ENCODE measurements around the gene RANBP9.

The RANBP9 gene

DNA sequence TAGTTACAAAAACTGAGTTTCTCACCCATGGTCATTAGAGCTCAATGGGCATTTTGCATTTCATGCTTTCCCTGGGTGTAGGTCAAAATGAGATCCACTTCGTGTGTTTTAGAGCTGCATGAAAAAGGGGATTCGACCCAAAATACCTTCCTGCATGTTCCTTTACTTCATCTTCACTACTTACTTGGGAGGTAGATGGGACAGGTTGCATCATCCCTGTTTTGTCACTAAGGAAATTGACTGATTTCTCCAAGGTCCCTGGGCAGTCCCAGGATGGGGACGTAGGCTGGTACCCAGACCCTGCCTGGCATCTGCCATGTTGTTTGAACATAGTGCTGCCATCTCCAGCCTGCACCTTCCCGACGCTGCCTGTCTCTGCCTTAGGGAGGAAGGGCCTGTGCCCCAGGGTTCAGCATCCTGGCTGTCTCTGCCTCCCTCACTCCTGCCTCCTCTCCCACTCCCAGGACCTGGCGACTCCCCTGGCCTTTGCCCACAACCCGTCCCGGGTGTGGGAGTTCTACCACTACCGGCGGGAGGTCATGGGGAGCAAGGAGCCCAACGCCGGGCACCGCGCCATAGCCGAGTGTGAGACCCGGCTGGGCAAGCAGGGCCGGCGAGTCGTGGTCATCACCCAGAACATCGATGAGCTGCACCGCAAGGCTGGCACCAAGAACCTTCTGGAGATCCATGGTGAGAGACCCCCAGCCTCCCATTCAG is 120.3 kb downstream of the RANBP9 start:
- no peak for DNase-seq

DNA sequence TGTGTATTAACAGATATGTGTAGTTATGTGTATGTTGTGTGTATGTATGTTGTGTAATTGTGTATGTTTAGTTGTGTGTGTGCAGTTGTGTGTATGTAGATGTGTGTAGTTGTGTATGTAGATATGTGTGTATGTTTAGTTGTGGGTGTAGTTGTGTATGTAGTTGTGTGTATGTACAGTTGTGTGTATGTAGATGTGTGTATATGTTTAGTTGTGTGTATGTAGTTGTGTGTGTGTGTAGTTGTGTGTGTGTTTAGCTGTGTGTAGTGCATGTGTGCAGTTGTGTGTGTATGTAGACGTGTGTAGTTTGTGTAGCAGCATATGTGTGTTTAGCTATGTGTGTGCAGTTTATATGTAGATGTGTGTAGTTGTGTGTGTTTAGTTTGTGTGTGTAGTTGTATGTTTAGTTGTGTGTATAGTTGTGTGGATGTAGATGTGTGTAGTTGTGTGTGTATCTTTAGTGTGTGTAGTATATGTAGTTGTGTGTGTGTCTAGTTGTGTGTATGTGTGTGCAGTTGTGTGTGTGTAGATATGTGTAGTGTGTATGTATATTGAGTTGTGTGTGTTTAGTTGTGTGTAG is 121.0 kb downstream of the RANBP9 start:
- no peak for DNase-seq

GRCh38 chr6:13589801-13590200 is 121.8 kb downstream of the RANBP9 start:
- DNase-seq: no peak

- no peak for DNase-seq
These were observed 124.8 kb downstream of the RANBP9 start for GRCh38 chr6:13586603-13587542.

DNA sequence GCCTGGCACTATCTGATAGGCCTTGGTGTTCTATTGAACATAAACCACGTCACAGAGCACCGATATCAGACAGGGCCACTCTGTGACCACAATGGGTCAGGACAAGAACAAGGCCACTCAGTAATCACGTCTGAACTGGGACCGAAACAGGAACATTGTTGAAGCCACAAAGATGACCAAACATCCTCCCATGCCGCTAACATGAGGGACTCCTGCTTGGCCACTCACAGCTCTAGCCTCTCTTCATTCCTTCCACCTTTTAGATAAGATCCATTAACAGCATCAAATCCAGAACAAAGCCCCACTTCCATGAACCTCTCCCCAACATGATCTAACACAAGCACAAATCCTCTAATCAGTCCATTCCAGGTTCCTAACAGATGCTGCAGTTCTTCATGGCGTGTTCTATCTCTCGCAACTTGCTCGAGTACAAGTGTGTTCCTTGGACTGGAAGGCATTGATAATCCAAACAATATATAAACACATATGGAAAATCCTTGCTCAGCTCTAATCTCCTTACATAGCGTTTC is 129.9 kb downstream of the RANBP9 start:
- no peak for DNase-seq

DNA sequence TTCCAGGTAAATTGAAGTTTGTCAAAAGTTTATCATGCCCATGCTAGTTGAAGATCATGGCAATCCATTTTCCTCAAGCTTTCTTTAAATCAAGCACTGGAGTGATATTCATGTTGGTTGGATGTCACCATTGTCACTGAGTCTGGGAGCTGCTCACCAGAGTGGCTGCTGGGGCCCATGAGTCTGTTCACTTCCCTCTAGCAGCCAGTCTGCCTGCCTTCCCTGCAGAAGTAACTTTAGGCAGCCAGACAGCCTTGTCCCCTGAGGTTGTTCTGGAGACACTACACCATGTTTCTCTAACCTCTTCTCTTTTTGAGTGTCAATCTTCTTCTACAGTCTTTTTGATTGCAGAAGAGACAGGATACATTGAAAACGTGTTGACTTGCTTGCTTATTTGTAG is 131.7 kb downstream of the RANBP9 start:
- DNase-seq: no peak

DNA sequence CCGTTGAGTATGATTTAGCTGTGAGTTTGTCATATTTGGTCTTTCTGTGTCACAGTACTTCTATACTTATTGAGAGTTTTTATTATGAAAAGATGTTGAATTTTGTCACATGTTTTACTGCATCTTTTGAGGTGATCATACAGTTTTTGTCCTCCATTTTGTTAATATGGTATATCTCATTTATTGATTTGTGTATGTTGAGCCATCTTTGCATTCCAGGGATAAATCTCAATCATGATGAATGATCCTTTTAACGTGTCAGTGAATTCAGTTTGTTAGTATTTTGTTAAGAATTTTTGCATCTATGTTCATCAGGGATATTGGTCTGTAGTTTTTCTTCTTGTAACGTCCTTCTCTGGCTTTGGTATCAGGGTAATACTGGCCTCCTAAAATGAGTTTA is 133.7 kb downstream of the RANBP9 start:
- no peak for DNase-seq

DNA sequence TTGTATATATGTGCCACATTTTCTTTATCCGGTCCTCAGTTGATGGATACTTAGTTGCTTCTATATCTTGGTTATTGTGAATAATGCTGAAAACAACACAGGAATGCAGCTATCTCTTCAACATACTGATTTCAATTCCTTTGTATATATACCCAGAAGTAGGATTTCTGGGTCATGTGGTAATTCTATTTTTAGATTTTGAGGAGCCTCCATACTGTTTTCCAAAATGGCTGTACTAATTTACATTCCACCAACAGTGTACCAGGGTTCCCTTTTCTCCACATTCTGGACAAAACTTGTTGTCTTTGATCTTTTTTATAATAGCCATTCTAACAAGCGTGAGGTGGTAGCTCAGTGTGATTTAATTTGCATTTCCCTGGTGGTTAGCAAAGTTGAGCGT is 135.6 kb downstream of the RANBP9 start:
- no peak for DNase-seq

GRCh38 chr6:13575377-13575775 is 136.3 kb downstream of the RANBP9 start:
- DNase-seq: no peak

DNA sequence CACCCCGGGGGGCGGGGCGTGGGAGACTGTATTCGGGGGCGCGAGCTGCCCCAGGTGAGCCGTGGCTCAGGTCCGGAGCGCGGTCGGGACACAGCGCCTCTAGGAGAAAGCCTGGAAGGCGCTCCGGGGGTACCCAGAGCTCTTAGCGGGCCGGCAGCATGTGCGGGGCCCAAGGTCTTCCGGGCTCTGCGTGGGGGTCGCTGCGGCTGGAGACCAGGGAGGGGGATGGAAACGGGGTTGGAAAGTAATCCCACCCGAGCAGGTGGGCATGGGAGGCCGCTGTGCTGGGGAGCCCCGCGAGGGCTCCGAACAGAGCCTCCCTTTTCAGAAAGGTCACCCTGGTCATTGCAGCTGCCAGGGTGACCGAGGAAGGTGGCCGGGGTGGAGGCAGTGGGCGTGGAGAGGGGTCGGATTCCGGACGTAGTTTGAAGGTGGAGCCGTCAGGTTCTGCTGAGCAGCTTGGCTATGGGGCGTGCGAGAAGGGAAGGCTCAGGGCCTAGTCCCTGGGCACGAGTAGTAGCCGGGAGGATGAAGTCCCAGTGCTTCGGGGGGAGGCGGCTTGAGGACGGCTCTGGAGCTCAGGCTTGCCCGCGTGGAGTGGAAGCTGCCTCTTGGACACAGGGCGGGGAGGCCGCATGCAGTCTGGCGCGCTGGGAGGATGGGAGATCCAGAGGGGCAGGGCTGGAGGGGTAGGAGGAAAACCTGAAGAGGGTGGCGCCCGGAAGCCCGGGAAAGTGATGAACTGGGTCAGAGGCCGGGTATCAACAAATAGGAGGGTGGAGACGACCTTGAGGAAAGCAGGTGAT is 136.9 kb downstream of the RANBP9 start, which contains the start of gene SIRT5:
Gene SIRT5 (plus strand): TSS at position 31 of the 806 bp plus-strand sequence. CDS start 9,510 bp downstream, outside the sequence.
- DNase-seq: peak; percentile 79 to 82

GRCh38 chr6:13574149-13574570 is 137.5 kb downstream of the RANBP9 start:
- DNase-seq: peak; percentile 91

DNA sequence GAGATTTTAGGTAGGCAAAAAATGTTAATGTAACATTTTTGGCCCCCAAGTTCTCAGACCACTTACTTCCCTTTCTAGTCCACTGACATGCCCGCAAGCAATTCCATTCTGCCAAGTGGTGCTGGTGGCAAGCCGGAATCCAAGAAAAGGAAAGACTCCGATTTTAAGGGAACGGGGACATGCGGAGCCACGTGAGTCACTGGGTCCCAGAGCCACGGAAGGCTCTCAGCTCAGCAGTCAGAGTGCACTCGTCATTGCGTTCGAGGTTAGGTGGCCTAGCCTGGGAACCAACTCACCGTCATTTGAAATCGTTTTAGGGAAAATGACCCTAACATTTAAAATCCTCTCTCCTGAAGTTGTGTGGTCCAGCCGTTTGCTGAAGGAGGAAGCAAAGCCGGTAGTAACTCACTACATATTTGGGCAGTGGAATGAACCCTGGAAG is 137.9 kb downstream of the RANBP9 start:
- DNase-seq: peak; percentile 21 to 25

GRCh38 chr6:13572951-13573654 is 138.5 kb downstream of the RANBP9 start:
- DNase-seq: no peak

GRCh38 chr6:13572240-13572639 is 139.4 kb downstream of the RANBP9 start:
- no peak for DNase-seq
